Neural cell (in vitro differentiated cells): ENCODE data around the gene SSUH2. TPM values are rescaled to one million over a fixed set of nuclear protein-coding genes. Genes with fewer than 3 reads are reported as not detected.

Experiments
- H2AFZ ChIP-seq: fragments of 200-600, 300-800 bp; sonication (generic), shearing (Covaris generic); 2 replicates; pipeline ENCODE4 v1.6.0; 2014; ENCODE audit warnings: low read depth, mild to moderate bottlenecking, antibody characterized with exemption, low read length, moderate library complexity
- H3F3A ChIP-seq: fragments of 200-600 bp; shearing (Covaris generic); 2 replicates; pipeline ENCODE4 v1.6.1; 2016; ENCODE audit warnings: mild to moderate bottlenecking, moderate library complexity, mixed read lengths, antibody characterized with exemption, low read length; ENCODE audit not compliant: insufficient read depth, poor library complexity, severe bottlenecking
- H3K27ac ChIP-seq: fragments of 200-600, 300-800 bp; sonication (generic), shearing (Covaris generic); 2 replicates; pipeline ENCODE4 v1.5.1; 2014; ENCODE audit warnings: mild to moderate bottlenecking, low read length, moderate library complexity
- H3K27me3 ChIP-seq: fragments of 300-800, 200-600 bp; sonication (generic), shearing (Covaris generic); 2 replicates; pipeline ENCODE4 v1.6.0; 2014; ENCODE audit warnings: mild to moderate bottlenecking, low read depth, low read length, moderate library complexity; ENCODE audit not compliant: insufficient read depth
- H3K36me3 ChIP-seq: fragments of 300-800, 200-600 bp; sonication (generic), shearing (Covaris generic); 2 replicates; pipeline ENCODE4 v1.5.1; 2014; ENCODE audit warnings: mild to moderate bottlenecking, antibody characterized with exemption, low read length, moderate library complexity; ENCODE audit not compliant: insufficient read depth
- H3K4me2 ChIP-seq: fragments of 300-800, 200-600 bp; sonication (generic), shearing (Covaris generic); 2 replicates; pipeline ENCODE4 v1.6.0; 2014; ENCODE audit warnings: mild to moderate bottlenecking, low read length
- H3K4me3 ChIP-seq: fragments of 300-800, 200-600 bp; sonication (generic), shearing (Covaris generic); 2 replicates; pipeline ENCODE4 v1.5.1; 2014; ENCODE audit warnings: mild to moderate bottlenecking, low read length, moderate library complexity
- H3K79me2 ChIP-seq: fragments of 200-600 bp; shearing (Covaris generic); replicated peaks from 2 replicates; pipeline ENCODE4 v1.6.0; 2014; ENCODE audit warnings: mild to moderate bottlenecking, low read length, moderate library complexity; ENCODE audit not compliant: insufficient read depth
- H3K9ac ChIP-seq: fragments of 300-800, 200-600 bp; sonication (generic), shearing (Covaris generic); 2 replicates; pipeline ENCODE4 v1.6.1; 2016; ENCODE audit warnings: mild to moderate bottlenecking, low read length, mixed read lengths
- H3K9me2 ChIP-seq: fragments of 200-600 bp; shearing (Covaris generic); 2 replicates; pipeline ENCODE4 v1.6.1; 2016; ENCODE audit warnings: mild to moderate bottlenecking, low read length, mixed read lengths; ENCODE audit not compliant: insufficient read depth
- H3K9me3 ChIP-seq: fragments of 200-600, 300-800 bp; sonication (generic), shearing (Covaris generic); 2 replicates; pipeline ENCODE4 v1.6.1; 2016; ENCODE audit warnings: mild to moderate bottlenecking, mixed run types, low read length, moderate library complexity, mixed read lengths
- H4K20me1 ChIP-seq: fragments of 200-600 bp; shearing (Covaris generic); 2 replicates; pipeline ENCODE4 v1.6.1; 2016; ENCODE audit warnings: mild to moderate bottlenecking, mixed run types; ENCODE audit not compliant: insufficient read depth
- SMC3 ChIP-seq: fragments of 450-650 bp; conservative IDR thresholded peaks from 2 replicates; pipeline ENCODE4 v1.6.1; 2014; ENCODE audit warnings: antibody characterized with exemption, mild to moderate bottlenecking, moderate library complexity; ENCODE audit not compliant: poor library complexity
- polyA plus RNA-seq: library from polyadenylated mRNA; depleted of rRNA; stranded (reverse); fragments of >200 nt; gene quantifications from 2 replicates; pipeline ENCODE4 v1.2.3, GENCODE V29; 2014
- TF ChIP-seq, protein P1 (sequence below): fragments of 450-650 bp; IDR thresholded peaks from 2 replicates; pipeline ENCODE4 v1.5.1; 2014; ENCODE audit warnings: antibody characterized with exemption, mild to moderate bottlenecking, moderate library complexity; ENCODE audit not compliant: poor library complexity, severe bottlenecking
- TF ChIP-seq, protein P2 (sequence below): IDR thresholded peaks from 2 replicates; pipeline ENCODE4 v1.6.1; 2012; ENCODE audit warnings: borderline replicate concordance

SSUH2 gene
- polyA plus RNA-seq, 1 donor from 2014 or later = 0.88 TPM

DNA sequence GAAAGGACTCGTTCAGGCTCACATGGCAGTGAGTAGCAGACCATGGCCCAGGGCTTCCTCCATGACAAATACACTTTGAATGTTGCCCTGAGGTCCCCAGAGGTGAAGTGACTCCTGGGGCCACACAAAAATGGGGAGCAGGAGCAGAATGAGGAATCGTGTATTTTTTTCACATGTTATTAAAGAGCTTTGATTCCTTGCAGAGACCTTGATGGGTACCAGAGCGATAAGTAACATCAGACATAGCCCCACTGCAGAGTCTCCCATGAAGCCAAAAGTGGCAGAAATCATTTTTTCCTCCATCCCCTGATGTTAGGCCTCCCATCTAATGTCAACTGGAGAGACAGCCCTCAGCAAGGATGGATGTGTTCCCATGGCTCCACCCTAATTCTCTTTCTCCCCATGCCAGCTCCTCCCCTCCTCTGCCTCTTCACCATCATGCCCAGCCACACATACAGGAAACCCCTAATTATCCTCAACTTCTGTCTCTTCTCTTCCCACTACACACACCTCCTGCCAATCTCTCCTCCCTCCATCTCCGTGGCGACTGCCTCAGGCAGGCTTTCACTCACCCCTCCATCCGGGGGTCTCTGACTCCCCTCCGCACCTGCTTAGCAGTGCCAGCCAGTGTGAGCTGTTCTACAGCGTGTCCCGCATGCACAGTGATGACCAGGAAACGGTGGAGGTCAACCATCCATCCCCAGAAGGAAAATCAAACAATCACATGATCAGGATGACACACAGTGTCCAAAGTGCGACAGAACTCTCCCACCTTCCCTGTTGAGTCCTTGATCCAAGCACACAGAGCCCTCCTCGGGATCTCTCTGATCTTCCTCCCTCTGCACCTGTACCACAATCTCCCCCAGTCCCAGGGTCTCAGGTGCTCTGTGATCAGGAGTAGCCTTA, 7.1 kb upstream of the SSUH2 start:
- Histone ChIP-seq H2AFZ (no peak overlapping the region), H3K27ac (no peak overlapping the region), H3K79me2 (no peaks in the 10 kb centered on the region), H3K36me3 (no peaks in the 10 kb centered on the region), H4K20me1 (no peaks in the 10 kb centered on the region), H3K9me3 (no peaks in the 10 kb centered on the region), H3K4me2 (no peak overlapping the region), H3F3A (no peaks in the 10 kb centered on the region), H3K27me3 (no peaks in the 10 kb centered on the region), H3K9me2 (no peaks in the 10 kb centered on the region), H3K9ac (no peak overlapping the region), H3K4me3 (no peak overlapping the region)
- TF ChIP-seq, protein P1, sequence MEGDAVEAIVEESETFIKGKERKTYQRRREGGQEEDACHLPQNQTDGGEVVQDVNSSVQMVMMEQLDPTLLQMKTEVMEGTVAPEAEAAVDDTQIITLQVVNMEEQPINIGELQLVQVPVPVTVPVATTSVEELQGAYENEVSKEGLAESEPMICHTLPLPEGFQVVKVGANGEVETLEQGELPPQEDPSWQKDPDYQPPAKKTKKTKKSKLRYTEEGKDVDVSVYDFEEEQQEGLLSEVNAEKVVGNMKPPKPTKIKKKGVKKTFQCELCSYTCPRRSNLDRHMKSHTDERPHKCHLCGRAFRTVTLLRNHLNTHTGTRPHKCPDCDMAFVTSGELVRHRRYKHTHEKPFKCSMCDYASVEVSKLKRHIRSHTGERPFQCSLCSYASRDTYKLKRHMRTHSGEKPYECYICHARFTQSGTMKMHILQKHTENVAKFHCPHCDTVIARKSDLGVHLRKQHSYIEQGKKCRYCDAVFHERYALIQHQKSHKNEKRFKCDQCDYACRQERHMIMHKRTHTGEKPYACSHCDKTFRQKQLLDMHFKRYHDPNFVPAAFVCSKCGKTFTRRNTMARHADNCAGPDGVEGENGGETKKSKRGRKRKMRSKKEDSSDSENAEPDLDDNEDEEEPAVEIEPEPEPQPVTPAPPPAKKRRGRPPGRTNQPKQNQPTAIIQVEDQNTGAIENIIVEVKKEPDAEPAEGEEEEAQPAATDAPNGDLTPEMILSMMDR = no peak
- TF ChIP-seq, protein P2, sequence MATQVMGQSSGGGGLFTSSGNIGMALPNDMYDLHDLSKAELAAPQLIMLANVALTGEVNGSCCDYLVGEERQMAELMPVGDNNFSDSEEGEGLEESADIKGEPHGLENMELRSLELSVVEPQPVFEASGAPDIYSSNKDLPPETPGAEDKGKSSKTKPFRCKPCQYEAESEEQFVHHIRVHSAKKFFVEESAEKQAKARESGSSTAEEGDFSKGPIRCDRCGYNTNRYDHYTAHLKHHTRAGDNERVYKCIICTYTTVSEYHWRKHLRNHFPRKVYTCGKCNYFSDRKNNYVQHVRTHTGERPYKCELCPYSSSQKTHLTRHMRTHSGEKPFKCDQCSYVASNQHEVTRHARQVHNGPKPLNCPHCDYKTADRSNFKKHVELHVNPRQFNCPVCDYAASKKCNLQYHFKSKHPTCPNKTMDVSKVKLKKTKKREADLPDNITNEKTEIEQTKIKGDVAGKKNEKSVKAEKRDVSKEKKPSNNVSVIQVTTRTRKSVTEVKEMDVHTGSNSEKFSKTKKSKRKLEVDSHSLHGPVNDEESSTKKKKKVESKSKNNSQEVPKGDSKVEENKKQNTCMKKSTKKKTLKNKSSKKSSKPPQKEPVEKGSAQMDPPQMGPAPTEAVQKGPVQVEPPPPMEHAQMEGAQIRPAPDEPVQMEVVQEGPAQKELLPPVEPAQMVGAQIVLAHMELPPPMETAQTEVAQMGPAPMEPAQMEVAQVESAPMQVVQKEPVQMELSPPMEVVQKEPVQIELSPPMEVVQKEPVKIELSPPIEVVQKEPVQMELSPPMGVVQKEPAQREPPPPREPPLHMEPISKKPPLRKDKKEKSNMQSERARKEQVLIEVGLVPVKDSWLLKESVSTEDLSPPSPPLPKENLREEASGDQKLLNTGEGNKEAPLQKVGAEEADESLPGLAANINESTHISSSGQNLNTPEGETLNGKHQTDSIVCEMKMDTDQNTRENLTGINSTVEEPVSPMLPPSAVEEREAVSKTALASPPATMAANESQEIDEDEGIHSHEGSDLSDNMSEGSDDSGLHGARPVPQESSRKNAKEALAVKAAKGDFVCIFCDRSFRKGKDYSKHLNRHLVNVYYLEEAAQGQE = no peak
- no peak for TF ChIP-seq SMC3

DNA sequence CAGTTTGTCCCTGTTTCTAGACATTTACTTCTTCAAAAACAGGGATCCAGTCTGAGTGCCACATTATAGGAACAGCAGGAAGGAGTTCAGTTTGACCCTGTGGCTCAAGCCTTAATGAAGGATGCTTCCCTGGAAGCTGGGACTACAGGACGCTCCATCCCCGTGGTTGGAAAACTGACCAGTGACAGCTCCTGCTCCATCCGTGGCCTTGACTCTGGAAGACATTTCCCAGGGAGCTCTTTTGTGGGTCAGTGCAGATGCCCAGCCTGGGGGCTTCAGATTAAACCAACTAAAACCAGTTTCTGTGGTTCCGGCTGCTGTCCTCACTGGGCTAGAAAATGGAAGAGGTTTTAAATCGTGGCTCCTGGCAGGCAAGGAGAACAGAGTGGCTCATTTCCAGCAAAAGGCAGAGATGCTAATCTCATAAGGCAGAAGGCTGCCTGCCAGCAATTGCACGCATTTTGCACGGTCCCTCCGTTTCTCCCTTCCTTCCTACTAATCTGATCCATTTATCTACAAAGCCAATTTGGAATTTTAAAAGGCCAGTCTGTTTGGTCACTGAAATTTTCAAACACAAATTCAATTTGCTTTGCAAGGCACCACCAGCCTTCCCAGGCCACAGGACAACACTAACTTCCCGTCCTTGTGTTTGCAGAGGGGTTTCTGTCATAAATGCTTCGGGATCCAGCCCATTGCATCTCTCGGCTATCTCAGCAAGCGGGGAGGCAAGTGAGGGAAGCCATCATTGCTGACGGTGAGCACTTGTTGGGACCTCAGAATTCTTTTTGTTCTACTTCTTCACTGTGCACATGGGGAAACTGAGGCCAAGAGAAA, 6.2 kb upstream of the SSUH2 start:
- TF ChIP-seq, protein P1 = no peak
- H3K36me3 ChIP-seq = no peaks in the 10 kb centered on the region

More for the DNA sequence above, 6.2 kb upstream of the SSUH2 start:
- no peak overlapping the region for H3K4me2 ChIP-seq
- H3K4me3 ChIP-seq = no peak overlapping the region
- H3K27ac ChIP-seq = no peak overlapping the region
- no peak overlapping the region for H3K9ac ChIP-seq
- no peaks in the 10 kb centered on the region for H4K20me1 ChIP-seq
- H3F3A ChIP-seq = no peaks in the 10 kb centered on the region
- no peaks in the 10 kb centered on the region for H3K9me2 ChIP-seq
- H3K27me3 ChIP-seq = no peaks in the 10 kb centered on the region
- no peaks in the 10 kb centered on the region for H3K9me3 ChIP-seq
- no peaks in the 10 kb centered on the region for H3K79me2 ChIP-seq
- no peak overlapping the region for H2AFZ ChIP-seq
